GM18508 (cell line): Measurements from ENCODE around the gene THSD4.

Experiments
- ATAC-seq: cut with Tn5 transposase; IDR thresholded peaks from one replicate; pipeline ENCODE4 v1.9.1; 2021; ENCODE audit warnings: moderate number of reproducible peaks; ENCODE audit not compliant: insufficient read depth, unreplicated experiment

The THSD4 gene

GRCh38 chr15:71180986-71181853 lies 65.9 kb downstream of the THSD4 start:
- no peak for ATAC-seq

- no peak for ATAC-seq
Observed at GRCh38 chr15:71182522-71182921, 67.3 kb downstream of the THSD4 start.

GRCh38 chr15:71183063-71183462 lies 67.8 kb downstream of the THSD4 start:
- ATAC-seq = no peak

- no peak for ATAC-seq
Observed at GRCh38 chr15:71185706-71186105, 70.4 kb downstream of the THSD4 start.

- no peak for ATAC-seq
Observed at GRCh38 chr15:71186267-71186666, 71.0 kb downstream of the THSD4 start.

- no peak for ATAC-seq
Observed at GRCh38 chr15:71187078-71187477, 71.8 kb downstream of the THSD4 start.

- ATAC-seq = no peak
Observed at GRCh38 chr15:71187526-71187925, 72.3 kb downstream of the THSD4 start.

- no peak for ATAC-seq
Observed at GRCh38 chr15:71189718-71190117, 74.4 kb downstream of the THSD4 start.

GRCh38 chr15:71191296-71191695 lies 76.0 kb downstream of the THSD4 start:
- ATAC-seq = no peak

- no peak for ATAC-seq
Observed at GRCh38 chr15:71192816-71193215, 77.5 kb downstream of the THSD4 start.

GRCh38 chr15:71194286-71194685 lies 79.0 kb downstream of the THSD4 start:
- no peak for ATAC-seq

GRCh38 chr15:71195242-71195641 lies 80.0 kb downstream of the THSD4 start:
- no peak for ATAC-seq

- ATAC-seq = no peak
Observed at GRCh38 chr15:71197620-71198019, 82.3 kb downstream of the THSD4 start.

- ATAC-seq = no peak
Observed at GRCh38 chr15:71198846-71199245, 83.6 kb downstream of the THSD4 start.

- no peak for ATAC-seq
Observed at GRCh38 chr15:71199384-71200351, 84.4 kb downstream of the THSD4 start.

- ATAC-seq = no peak
Observed at GRCh38 chr15:71201477-71201876, 86.2 kb downstream of the THSD4 start.

- no peak for ATAC-seq
Observed at GRCh38 chr15:71202712-71203111, 87.4 kb downstream of the THSD4 start.

GRCh38 chr15:71203586-71204474 lies 88.6 kb downstream of the THSD4 start:
- ATAC-seq = no peak

- no peak for ATAC-seq
Observed at GRCh38 chr15:71207141-71207540, 91.9 kb downstream of the THSD4 start.

- no peak for ATAC-seq
Observed at GRCh38 chr15:71212146-71212545, 96.9 kb downstream of the THSD4 start.
